Measurements from ENCODE around the gene LGALSL. TPM values are rescaled to one million over a fixed set of nuclear protein-coding genes. Genes with fewer than 3 reads are reported as not detected.
A peak's percentile ranks its signal among the peaks of the same experiment; 100 is the strongest.

Gene LGALSL
- total RNA-seq, 6 experiments from 2014 or later = 3.2 to 8.1 (median 5.4) TPM

- no peak overlapping the region for H3K4me3 ChIP-seq
- 100% methylated on average over 2 of the region's 3 CpGs for WGBS (ENCODE audit: insufficient coverage, low coverage, low lambda C conversion rate, missing lambda C conversion rate)
- ATAC-seq (no peak), DNase-seq (no peak)
- no peaks in the 10 kb centered on the region for H3K36me3 ChIP-seq
- no peak overlapping the region for H3K27ac ChIP-seq
- TF ChIP-seq POLR2A (IDR thresholded peaks at IDR 0.05) = no peak
- intact Hi-C loops (cut with DNase I) = no loop called here
- no peaks in the 10 kb centered on the region for H3K9me3 ChIP-seq
- peaks cover 0 to 40% (median 21%) of the 10 kb centered on the region in 4 donors for H3K4me1 ChIP-seq
- H3K27me3 ChIP-seq = no peaks in the 10 kb centered on the region
These were observed 45.9 kb upstream of the LGALSL start for GRCh38 chr2:64408031-64408430.

- H3K36me3 ChIP-seq = no peaks in the 10 kb centered on the region
- no peak overlapping the region for H3K27ac ChIP-seq
- ATAC-seq = no peak
- no peak for TF ChIP-seq POLR2A (IDR thresholded peaks at IDR 0.05)
- TF ChIP-seq, protein P1, sequence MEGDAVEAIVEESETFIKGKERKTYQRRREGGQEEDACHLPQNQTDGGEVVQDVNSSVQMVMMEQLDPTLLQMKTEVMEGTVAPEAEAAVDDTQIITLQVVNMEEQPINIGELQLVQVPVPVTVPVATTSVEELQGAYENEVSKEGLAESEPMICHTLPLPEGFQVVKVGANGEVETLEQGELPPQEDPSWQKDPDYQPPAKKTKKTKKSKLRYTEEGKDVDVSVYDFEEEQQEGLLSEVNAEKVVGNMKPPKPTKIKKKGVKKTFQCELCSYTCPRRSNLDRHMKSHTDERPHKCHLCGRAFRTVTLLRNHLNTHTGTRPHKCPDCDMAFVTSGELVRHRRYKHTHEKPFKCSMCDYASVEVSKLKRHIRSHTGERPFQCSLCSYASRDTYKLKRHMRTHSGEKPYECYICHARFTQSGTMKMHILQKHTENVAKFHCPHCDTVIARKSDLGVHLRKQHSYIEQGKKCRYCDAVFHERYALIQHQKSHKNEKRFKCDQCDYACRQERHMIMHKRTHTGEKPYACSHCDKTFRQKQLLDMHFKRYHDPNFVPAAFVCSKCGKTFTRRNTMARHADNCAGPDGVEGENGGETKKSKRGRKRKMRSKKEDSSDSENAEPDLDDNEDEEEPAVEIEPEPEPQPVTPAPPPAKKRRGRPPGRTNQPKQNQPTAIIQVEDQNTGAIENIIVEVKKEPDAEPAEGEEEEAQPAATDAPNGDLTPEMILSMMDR (IDR thresholded peaks at IDR 0.05) = no peak
- H3K4me3 ChIP-seq = no peak overlapping the region
- H3K27me3 ChIP-seq = no peaks in the 10 kb centered on the region
- intact Hi-C loops (cut with DNase I) = no loop called here
- no peak for DNase-seq
- 50% methylated on average over 1 of the region's 1 CpG for WGBS (ENCODE audit: insufficient coverage, low coverage, low lambda C conversion rate, missing lambda C conversion rate)
- peaks cover 0 to 17% (median 8%) of the 10 kb centered on the region in 4 donors for H3K4me1 ChIP-seq
- H3K9me3 ChIP-seq = no peaks in the 10 kb centered on the region
These were observed 43.3 kb upstream of the LGALSL start for GRCh38 chr2:64410671-64411070.

- no peaks in the 10 kb centered on the region for H3K36me3 ChIP-seq
- no peak overlapping the region for H3K4me3 ChIP-seq
- no peak overlapping the region for H3K27ac ChIP-seq
- WGBS (ENCODE audit: insufficient coverage, low coverage, low lambda C conversion rate, missing lambda C conversion rate) = 87% methylated on average over 4 of the region's 4 CpGs
- ATAC-seq (no peak), DNase-seq (no peak)
- no peaks in the 10 kb centered on the region for H3K27me3 ChIP-seq
- intact Hi-C loops (cut with DNase I) = no loop called here
- no peaks in the 10 kb centered on the region for H3K4me1 ChIP-seq
- no peak for TF ChIP-seq POLR2A (IDR thresholded peaks at IDR 0.05)
- TF ChIP-seq, protein P1 (IDR thresholded peaks at IDR 0.05) = no peak
- no peaks in the 10 kb centered on the region for H3K9me3 ChIP-seq
These were observed 41.3 kb upstream of the LGALSL start for GRCh38 chr2:64412671-64413070.

- peak in 1 of 4 donors; percentile 42 for ATAC-seq
- no peak for TF ChIP-seq POLR2A (IDR thresholded peaks at IDR 0.05)
- TF ChIP-seq, protein P1 (IDR thresholded peaks at IDR 0.05) = no peak
- Histone ChIP-seq H3K27me3 (no peaks in the 10 kb centered on the region), H3K36me3 (no peaks in the 10 kb centered on the region), H3K9me3 (no peaks in the 10 kb centered on the region), H3K4me3 (no peak overlapping the region), H3K4me1 (no peaks in the 10 kb centered on the region), H3K27ac (no peak overlapping the region)
- intact Hi-C loops (cut with DNase I) = no loop called here
- DNase-seq = no peak
- 80% methylated on average over 4 of the region's 7 CpGs for WGBS (ENCODE audit: insufficient coverage, low coverage, low lambda C conversion rate, missing lambda C conversion rate)
These were observed 39.1 kb upstream of the LGALSL start for GRCh38 chr2:64414736-64415435.

GRCh38 chr2:64417624-64418023, 36.3 kb upstream of the LGALSL start:
- no peak for ATAC-seq
- TF ChIP-seq, protein P1 (IDR thresholded peaks at IDR 0.05) = no peak
- TF ChIP-seq POLR2A (IDR thresholded peaks at IDR 0.05) = no peak
- no peak for DNase-seq
- intact Hi-C loops (cut with DNase I) = no loop called here
- 63% methylated on average over 3 of the region's 3 CpGs for WGBS (ENCODE audit: insufficient coverage, low coverage, low lambda C conversion rate, missing lambda C conversion rate)
- no peak overlapping the region for H3K4me3 ChIP-seq
- H3K36me3 ChIP-seq = no peaks in the 10 kb centered on the region
- H3K27me3 ChIP-seq = no peaks in the 10 kb centered on the region
- H3K9me3 ChIP-seq = no peaks in the 10 kb centered on the region
- no peaks in the 10 kb centered on the region for H3K4me1 ChIP-seq
- H3K27ac ChIP-seq = no peak overlapping the region
